ENCODE data around the gene REN.

REN gene

DNA sequence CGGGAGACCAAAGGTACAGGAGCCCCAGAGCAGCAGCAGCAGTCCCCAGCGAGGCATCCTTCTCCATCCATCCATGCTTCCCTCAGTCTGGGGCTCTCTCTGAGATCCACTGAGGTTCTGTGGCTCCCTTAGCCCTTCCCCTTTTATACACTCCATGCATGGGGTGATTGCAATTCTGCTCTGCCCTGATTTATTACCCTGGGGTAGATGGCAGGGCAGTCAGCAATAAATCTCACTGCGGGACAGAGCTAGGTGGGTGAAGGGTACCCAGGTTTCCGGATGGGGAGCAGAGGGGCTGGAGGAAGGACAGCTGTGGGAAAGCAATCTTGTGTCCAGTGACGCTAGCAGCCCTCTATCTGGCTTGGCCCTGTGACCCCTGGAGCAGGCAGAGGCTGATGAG lies at the start of gene REN:
Gene REN, minus strand, starts transcription at position 119 of the 400 bp plus-strand sequence. Its CDS starts 44 bp downstream, at position 75.
- no peak for DNase-seq (ENCODE audit: low read depth in 2 of 2)

GRCh38 chr1:204213668-204214662 lies 47.8 kb upstream of the REN start, which contains the start of gene GOLT1A:
GOLT1A (minus strand) TSS chr1:204213988; CDS start chr1:204213906, 82 bp downstream.
- peak; percentile 27 for DNase-seq (ENCODE audit: low read depth in 2 of 2)

DNA sequence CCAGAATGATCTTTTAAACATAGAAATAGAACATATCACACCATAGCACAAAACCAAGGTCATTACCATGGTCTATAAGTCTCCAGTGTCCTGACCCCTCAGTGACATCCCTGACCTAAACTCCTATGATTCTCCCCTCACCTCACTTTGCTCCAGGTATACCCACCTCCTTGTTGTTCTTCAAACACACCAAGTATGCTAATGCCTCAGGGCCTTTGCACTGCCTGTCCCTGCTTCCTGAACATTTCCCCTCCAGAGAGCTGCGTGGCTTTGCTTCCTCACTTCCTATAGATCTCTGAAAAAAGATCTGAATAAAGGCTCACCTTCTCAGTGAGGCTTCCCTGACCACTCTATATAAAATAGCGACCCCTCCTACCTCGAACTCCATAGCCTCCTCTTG lies 46.6 kb upstream of the REN start:
- DNase-seq (ENCODE audit: low read depth in 2 of 2), result no peak

DNA sequence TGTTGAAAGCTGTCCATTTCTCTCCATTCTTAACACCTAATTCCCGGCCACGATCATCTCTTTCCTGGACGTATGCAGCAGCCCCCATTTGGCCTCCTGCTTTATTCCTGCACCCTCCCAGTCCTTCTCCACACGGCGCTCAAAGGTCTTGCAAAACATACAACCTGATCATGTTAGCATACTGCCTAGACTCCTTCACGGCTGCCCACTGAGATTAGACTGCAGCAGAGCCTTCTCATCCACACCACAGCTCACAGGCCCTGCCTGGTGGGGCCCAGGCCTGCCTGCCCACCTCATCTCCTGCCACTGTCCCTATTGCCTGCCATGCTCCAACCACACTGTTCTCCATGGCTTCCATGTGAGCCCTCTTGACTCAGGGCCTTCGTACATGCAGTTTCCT lies 44.9 kb upstream of the REN start:
- no peak for DNase-seq (ENCODE audit: low read depth in 2 of 2)

- DNase-seq (ENCODE audit: low read depth in 2 of 2), result peak; percentile 70 to 75
Measured at GRCh38 chr1:204207136-204207616, 41.0 kb upstream of the REN start.

DNA sequence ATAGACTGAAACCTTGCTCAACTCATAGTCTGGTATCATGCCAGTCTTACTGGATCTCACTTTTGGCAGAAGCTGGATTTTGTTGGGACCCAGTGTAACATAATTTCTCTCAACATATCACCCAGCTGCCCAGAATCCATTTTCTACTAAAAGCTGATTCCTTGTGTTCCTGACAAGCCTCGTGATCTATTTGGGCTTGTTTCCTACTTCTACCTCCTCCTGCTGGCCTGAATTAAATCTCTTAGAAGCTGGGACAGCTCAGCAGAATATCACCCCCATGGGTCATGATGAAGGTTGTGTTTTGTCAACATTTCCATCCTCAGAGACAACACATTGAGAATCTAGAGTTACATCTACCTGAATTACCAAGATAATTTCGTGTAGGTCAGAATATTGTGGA lies 40.0 kb upstream of the REN start:
- DNase-seq (ENCODE audit: low read depth in 2 of 2), result no peak

- no peak for DNase-seq (ENCODE audit: low read depth in 2 of 2)
Measured at GRCh38 chr1:204205486-204205885, 39.3 kb upstream of the REN start.

DNA sequence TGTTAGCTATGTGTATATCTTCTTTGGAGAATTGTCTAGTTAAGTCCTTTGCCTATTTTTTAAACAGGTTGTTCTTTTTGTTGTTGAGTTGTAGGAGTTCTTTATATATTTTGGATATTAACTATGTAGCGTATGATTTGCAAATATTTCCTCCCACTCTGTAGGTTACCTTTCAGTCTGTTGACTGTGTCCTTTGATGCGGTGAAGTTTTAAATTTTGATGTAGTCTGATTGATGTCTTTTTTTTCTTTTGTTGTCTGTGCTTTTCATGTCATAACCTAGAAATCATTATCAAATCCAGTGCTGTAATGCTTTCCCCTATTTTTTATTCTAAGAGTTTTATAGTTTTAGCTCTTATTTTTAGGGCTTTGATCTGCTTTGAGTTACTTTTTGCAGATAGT lies 38.8 kb upstream of the REN start:
- no peak for DNase-seq (ENCODE audit: low read depth in 2 of 2)

DNA sequence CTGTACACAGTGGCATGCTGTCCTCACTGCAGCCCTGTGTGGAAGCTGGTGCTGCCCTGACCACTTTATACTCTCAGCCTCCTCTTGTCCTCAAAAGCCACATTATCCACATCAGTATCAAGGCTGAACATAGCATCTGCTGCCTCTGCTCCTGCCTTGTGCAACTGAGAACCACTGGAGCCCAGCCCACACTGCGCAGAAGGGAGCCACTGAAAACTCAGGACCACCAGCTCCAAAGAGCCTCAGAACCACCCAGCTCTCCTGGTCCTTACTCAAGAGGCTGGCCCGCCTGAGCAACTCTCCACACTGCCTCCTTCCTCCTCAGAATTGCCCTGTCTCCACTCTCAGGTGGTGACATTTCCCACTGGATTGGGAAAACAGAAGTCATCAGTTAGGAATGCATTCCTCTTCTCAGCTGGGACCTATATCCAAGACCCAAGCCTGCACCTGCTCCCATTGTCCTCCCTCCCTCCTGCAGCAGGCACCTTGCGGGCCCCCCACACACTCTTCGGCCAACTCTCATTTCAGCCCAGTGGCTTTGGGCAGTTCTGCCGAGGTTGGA lies 37.1 kb upstream of the REN start:
- no peak for DNase-seq (ENCODE audit: low read depth in 2 of 2)

DNA sequence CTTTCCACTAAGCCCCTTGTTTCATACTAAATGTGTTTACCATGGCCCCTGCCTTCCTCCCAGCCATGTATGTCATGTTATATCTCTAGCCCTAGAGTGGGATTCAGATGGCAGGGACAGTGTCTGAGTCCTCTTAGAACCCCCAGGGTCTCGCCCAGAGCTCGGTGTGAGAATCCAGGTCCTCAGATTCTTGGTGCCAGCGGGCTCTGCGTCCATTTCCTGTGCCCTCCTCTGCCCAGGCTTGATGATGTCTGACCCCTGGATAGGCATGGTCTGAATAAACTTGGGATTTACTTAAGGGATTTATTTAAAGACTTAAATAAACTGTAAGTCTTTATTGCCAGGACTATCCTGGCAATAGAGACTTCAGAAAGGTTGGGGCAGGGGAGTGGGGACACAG lies 36.3 kb upstream of the REN start:
- no peak for DNase-seq (ENCODE audit: low read depth in 2 of 2)

- DNase-seq (ENCODE audit: low read depth in 2 of 2), result no peak
Measured at GRCh38 chr1:204201348-204202040, 35.4 kb upstream of the REN start.

- DNase-seq (ENCODE audit: low read depth in 2 of 2), result no peak
Measured at GRCh38 chr1:204199579-204199978, 33.4 kb upstream of the REN start.

GRCh38 chr1:204198348-204199340 lies 32.5 kb upstream of the REN start:
- no peak for DNase-seq (ENCODE audit: low read depth in 2 of 2)

- DNase-seq (ENCODE audit: low read depth in 2 of 2), result no peak
Measured at GRCh38 chr1:204197068-204197467, 30.9 kb upstream of the REN start.

- DNase-seq (ENCODE audit: low read depth in 2 of 2), result no peak
Measured at GRCh38 chr1:204196068-204196795, 30.1 kb upstream of the REN start, which contains the start of gene KISS1. KISS1 (minus strand) TSS chr1:204196491; CDS start chr1:204192876, 3,615 bp downstream.

DNA sequence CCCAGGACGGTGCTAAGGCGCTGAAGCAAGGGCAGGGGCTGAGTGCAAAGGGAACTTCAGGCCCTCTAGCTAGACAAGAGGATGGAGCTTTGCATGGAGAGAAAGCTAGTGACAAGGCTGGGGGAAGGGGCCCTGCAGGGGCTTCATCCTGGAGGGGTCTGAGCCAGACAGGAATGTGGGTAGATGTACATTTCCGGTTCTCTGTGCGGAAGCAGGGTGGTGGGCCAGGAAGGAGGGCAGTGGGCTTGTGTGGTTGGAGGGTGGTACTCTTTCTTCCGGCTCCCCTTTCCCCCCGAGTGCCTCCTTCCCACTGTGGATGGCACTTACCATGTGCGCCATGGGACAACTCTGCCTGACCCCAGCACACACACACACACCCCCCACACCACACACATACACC lies 28.6 kb upstream of the REN start:
- DNase-seq (ENCODE audit: low read depth in 2 of 2), result no peak

DNA sequence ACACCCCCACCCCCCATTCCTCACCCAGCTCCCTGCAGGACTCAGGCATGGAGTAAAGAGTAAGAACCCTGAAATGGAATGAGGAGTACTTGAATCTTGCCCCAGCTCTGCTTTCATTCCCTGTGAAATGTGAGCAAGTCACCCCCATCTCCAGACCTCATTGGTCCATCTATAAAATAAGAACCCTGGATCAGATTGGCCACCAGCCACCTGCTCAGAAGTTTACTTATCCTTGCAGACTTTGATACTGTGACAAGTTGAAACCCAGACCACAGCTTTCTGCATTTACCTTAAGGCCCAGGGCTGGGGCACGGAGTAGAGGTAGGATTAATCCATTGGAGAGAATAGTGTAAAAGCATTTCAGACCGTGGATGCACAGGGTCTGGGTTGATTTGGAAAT lies 27.9 kb upstream of the REN start:
- no peak for DNase-seq (ENCODE audit: low read depth in 2 of 2)

DNA sequence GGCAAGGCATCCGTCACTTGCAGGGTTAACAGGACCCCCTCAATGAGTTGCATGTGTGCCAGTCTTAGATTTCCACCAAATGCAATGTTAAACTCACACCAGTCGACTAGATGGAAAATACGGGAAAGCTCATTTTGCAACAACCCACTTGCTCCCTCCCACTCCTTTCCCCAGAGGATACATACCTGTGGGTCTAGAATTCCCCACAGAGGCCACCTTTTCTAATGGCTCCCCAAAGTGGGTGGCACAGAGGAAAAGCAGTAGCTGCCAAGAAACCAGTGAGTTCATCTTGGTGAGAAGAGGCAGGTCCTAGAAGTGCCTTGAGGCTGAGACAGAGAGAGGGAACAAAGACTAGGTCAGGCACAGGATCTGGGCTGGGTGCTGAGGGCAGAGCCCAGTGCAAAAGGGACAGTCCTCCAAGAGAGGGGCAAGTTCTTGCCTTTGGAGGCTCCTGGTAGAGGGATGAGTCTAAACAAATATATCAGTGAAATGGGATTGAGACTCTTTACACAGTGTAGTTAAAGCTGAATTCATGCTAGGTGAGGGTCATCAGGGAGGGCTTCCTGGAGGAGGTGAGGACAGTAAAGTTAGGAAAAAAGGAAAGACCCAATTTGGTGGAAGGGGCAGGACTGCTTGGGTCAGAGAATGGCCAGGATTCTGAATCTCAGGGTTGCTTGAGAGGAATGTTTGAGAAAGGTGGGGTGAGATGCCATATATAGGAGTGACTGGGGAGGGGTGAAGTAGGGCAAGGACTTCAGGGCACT lies 26.6 kb upstream of the REN start:
- no peak for DNase-seq (ENCODE audit: low read depth in 2 of 2)

DNA sequence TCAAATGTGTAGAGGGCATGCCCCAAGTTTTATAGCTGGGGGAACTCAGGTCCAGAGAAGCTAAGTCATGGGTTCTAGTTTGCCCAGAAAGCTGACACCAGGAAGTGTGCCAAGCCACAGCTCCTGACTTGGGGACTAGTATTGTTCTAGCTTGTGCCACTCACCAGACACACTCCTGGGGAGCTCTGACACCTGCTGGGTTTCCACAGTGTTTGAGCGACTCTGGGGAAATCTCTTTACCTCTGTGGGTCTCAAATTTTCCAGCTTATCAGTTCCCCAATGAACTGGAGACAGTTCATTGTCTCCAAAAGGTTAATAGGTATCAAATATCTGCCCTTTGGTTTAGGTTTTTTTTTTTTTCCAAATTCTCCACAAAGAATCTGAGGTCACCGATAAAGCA lies 25.9 kb upstream of the REN start:
- DNase-seq (ENCODE audit: low read depth in 2 of 2), result no peak

DNA sequence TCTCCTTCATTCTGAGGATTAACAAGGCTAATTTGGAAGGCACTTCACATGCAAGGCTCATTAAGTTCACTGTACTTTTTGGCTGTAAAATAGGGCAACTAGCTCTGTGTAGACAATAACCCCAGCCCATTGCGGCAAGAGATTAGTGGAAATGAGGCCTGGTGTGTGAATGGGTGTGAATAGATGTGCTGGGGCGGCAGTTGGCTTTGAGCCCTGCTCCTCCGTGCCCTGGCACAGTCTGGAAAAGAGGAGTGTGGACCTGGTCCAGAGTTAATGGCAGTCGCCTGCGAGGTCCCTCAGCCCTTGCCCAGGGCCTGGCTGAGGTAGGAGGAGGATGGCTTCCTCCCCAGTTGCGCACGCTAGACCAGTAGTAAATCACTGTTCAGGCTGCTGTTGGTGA lies 25.3 kb upstream of the REN start:
- DNase-seq (ENCODE audit: low read depth in 2 of 2), result no peak
